GM19240 (cell line): Measurements from ENCODE around the gene MON2.
"Not testable (repeated sequence)": the region's sequence is repeated elsewhere in the genome, so short reads cannot be mapped to it uniquely, and the experiment has no call there.

ENCODE experiments used
- DNase-seq: peaks from one replicate; pipeline ENCODE4 v3.0.0; 2011; ENCODE audit warnings: low spot score; ENCODE audit not compliant: insufficient read length

Gene MON2

DNA sequence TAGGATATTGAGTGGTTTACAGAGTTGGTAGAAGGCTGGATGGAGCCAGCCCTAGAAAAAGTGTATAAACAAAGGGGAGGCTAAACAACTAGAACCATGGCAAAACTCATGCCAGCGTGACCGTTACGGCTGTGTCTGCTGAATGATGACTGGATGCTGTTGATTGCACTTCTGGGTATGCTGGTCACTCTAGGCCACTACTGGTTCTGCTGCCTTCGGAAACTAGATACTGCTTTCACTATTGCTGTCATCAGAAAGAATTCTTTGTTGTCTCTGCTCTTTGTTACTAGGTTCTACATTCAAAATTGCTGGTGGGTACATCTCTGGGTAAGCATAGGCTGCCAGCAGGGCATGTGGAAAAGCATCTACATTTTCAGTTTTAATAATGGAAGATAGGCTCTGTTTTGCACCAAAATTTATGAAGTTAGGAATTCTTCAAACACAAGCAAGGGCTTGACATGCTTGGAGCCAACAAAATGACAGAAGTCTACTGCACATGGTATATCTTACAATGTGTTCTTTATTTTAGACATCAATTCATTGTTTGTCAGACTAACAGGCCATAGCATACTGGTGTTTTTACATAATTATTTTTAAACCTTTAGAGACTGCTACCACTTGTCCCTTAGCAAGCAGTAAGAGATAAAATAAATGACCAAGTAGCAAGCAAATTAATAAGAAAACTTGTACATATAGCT is 15.4 kb downstream of the MON2 start:
- DNase-seq = no peak

DNA sequence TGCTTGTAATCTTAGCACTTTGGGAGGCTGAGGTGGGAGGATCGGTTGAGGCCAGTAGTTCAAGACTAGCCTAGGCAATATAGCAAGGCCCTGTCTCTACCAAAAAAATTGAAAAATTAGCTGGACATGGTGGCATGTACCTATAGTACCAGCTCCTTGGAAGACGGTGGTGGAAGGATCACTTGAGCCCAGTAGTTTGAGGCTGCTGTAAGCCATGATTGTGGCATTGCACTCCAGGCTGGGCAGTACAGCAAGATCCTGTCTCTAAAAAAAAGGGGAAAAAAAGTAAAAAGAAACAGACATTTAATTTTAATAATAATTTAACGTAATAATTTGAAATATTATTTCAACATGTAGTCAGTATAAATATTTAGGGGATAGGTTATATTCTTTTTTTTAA is 16.1 kb downstream of the MON2 start:
- DNase-seq = no peak

DNA sequence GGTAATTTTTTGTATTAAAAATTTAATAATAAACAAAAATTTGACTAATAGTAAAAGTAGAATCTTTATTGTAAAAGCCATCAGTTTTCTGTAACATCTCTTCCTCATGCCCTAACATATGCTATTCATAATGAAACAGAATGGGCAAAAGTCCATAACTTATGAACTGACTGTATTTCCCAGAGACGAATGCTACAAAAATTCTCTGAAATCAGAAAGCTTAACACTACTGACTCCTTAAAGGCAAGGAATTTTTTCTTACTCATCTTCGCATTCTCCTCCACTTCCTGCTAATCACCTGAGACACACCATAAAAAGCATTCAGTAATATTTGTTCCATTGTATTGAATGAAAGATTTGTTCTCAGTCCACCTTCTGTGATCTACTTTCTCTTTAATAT is 17.6 kb downstream of the MON2 start:
- no peak for DNase-seq

DNA sequence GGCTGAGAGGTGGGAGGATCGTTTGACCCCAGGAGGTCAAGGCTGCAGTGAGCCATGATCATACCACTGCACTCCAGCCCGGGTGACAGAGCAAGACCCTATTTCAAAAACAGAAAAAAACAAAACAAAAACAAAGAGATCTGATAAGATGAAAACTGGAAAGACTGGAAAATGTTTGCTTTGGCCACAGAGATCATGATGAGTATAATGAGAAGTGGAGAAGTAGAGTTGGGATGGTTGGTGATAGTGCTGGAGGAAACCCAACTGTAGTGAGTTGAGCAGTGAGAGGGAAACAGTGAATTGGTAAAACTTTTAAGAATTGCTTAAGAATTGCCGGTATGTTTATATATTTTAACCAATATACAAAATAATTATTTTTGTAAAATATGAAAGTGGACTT is 39.2 kb downstream of the MON2 start:
- no peak for DNase-seq

DNA sequence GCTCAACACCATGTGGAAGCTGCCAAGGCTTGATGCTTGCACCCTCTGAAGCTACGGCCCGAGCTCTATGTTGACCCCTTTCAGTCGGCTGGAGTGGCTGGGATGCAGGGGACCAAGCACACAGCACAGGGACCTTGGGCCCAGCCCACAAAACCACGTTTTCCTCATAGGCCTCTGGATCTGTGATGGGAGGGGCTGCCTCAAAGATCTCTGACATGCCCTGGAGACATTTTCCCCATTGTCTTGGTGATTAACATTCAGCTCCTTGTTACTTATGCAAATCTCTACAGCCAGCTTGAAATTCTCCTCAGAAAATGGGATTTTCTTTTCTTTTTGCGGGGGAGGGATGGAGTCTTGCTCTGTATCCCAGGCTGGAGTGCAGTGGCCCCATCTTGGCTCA is 46.3 kb downstream of the MON2 start:
- DNase-seq = no peak

DNA sequence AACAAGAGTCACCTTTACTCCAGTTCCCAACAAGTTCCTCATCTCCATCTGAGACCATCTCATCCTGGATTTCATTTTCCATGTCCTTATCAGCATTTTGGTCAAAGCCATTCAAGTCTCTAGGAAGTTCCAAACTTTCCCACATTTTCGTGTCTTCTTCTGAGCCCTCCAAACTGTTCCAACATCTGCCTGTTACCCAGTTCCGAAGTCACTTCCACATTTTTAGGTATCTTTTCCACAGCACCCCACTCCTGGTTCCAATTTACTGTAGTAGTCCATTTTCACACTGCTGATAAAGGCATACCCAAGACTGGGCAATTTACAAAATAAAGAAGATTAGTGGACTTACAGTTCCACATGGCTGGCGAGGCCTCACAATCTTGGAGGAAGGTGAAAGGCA is 47.5 kb downstream of the MON2 start:
- not testable (repeated sequence) for DNase-seq

DNA sequence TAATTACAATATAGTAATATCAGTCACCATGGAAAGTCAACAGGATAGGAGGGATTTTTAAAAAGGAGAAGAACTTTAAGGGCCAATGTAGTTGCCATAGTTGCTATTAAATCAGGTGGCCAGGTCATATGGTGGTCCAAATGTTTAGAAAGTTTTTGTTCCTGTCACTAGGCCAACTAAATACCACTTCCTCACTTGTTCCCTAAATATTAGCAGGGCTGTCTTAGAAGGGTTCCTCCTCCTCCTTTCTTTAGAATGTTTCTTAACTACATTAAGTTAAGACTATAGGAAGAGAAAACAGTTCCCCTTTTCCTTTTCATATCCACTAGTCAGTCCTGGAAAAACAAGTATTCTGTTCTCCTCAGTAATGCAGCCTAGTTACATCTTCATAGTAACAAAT is 50.3 kb downstream of the MON2 start:
- no peak for DNase-seq

DNA sequence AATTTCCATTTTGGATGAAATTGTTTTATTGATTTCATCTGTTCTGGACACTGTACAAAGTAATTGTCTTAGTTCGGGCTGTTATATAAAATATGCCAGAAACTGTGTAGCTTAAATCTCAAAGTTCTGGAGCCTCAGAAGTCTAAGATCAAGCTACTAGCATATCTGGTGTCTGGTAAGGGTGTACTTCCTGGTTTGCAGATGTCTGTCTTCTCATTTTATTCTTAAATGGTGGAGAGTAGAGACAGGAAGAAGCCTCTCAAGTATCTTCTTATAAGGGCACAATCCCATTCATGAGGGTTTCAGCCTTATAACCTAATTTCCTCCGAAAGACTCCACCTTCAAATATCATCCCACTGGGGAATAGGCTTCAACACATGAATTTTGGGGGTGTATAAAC is 51.3 kb downstream of the MON2 start:
- no peak for DNase-seq

DNA sequence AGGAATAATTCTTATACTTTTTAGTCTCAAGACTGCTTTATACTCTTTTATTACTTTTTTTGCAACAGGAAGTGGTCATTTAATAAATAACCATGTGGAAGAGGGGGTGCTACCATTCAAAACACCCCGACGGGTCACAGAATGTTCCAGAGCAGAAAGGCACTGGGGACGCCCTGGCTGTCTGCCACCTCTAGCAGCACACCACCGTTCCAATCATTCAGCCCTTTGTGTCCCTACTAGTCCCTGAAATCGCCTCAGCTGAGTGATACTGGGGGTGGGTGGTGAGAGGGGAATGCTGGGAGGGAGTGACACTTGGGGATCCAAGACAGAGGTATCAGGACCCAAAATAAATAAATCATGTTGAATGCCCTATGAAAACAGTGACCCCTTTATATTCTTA is 52.4 kb downstream of the MON2 start:
- no peak for DNase-seq

DNA sequence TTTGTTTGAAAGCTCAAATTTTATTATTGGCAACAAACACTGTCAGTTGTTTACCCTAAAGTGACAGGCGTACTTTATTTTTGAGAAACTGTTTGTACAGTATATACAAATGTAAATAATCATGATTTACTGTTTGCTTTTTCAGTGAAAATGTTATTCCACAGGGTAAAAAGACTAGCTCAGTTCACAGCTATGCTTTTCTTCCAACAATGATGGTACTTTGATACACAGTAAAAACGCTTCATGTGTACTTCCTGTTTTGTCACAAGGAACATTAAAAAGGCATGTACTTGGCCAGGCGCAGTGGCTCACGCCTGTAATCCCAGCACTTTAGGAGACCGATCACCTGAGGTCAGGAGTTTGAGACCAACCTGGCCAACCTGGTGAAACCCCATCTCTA is 53.7 kb downstream of the MON2 start:
- DNase-seq = no peak

DNA sequence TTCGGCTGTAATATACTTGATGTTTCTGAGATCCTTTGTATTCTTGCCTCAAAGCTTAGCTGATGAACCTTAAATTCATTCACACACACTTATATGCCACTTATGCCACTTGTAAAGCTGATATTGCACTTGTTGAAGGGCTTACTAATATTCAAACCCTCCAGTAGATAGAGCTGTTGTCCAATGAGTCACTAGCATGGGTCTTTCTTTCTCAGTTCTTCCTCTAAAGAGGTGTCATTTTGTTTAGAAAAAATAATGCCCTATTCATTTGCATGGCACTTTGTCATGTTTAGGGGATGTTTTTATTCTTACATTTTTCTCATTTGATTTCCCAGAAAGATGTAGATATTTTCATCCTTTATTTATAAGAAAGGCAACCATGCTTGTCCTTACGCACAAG is 56.4 kb downstream of the MON2 start:
- DNase-seq = no peak

DNA sequence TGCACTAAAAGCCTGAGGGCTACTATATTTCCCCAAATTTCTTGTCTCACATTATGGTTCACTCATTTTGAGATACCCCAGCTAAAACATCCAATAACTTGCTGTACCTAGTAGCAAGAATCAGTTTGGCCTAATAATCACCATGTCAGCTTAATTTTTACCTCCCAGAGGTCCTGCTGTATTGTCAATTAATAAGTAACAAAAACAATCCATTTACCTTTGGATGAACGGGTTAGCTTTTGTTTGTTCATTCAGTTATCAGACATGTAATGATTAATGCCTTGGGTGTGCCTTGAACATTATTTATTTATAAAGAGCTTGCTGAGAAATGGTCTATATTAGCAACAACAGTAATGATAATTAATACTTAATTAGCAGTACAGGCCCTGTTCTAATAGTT is 57.0 kb downstream of the MON2 start:
- no peak for DNase-seq

DNA sequence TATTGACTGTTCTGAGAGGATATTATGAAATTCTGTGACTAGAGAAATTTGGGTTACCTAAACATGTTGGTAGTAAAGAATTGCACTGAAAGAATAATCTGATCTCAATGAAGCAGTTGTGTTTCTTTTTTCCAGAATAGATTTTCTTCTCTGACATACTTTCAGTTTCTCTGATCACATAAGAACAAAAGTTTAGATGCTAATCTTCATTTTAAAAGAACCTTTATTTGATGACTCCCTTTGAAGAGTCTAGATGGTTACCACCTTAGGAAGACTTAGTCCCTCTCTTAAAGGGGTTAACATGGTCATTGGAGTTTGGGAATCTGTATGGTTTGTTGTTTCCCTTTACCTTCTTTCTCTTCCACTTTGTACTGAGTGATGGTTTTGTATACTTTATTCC is 58.6 kb downstream of the MON2 start:
- DNase-seq = no peak

DNA sequence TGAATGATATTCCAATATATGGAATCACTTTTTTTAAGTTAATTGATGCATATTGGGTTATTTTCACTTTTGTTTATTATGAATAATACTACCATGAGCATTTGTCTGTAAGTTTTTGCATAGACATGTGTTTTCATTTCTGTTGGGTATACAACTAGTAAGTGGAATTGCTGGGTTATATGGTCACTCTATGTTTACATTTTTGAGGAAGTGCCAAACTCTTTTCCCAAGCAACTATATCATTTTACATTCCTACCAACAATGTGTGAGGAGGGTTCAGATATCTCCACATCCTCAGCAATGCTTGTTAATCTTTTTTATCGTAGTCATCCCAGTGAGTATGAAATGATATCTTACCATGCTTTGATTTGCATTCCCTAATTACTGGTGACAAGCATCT is 64.0 kb downstream of the MON2 start:
- no peak for DNase-seq

DNA sequence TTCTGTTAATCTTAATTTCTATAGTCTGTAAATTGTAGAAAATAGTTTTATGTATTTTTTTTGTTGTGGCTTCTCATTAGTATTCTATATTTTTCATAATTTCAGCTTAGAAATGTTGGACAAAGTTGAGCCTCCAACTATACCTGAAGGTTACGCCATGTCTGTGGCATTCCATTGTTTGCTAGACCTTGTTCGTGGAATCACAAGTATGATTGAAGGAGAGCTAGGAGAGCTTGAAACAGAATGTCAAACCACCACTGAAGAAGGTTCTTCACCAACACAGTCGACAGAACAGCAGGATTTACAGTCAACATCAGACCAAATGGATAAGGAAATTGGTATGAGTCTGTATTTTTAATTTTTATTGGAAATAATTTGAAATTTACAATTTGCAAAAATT is 65.7 kb downstream of the MON2 start:
- DNase-seq = no peak

DNA sequence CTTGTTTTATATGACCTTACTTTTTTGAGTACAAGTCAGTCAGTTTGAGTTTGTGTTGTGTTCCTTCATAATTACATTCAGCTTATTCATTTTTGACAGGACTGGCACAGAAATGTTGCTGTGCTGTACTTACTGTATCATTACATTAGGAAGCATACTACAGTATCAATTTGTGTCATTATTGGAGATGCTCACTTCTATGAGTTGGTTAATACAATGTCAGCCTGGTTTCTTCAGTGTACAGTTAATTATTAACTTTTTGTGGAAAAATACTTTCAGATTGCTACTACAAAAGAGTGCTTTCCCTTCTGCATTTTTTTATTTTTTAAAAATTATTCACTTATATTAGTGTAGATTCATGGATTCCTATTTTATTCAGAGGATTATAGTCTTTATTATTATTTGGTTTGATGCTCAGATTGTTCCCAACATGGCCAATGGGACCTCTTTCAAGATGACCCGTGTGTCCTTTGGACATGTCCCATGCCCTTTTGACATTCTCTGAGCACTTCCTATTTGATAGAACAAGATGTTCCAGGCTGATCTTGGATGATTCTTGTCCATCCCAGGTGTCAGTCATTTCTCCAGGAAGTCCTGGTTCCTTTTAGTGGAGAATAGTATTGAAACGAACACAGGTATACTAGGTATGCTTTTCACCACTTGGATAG is 66.6 kb downstream of the MON2 start:
- DNase-seq = no peak

DNA sequence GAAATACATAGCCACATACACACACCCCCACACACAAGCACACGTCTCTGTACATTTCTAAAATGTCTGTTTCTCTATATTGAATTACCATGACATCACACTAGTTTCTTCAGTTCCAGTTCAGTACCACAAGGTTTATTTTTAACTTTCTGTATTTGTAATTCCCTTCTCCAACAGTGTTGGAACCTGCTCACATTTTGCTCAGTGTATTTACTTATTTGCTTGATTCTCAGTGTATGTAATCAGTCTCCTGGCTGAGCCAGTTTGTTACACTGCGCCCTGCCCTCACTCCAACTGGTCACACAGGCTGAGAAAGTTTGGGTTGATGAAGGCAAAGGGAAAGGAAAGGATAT is 67.1 kb downstream of the MON2 start:
- DNase-seq = no peak

DNA sequence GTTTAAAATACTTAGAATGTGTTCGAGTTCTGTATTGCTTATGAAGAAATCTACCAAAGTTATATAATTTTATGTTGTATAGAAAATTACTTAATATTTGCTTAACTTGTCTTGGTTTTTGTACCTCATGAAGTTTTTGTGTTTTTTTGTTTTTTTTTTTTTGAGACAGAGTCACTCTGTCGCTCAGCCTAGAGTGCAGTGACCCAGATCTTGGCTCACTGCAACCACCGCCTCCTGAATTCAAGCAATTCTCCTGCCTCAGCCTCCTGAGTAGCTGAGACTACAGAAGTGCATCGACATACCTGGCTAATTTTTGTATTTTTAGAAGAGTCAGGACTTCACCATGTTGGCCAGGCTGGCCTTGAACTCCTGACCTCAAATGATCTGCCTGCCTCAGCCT is 69.9 kb downstream of the MON2 start:
- DNase-seq = no peak

DNA sequence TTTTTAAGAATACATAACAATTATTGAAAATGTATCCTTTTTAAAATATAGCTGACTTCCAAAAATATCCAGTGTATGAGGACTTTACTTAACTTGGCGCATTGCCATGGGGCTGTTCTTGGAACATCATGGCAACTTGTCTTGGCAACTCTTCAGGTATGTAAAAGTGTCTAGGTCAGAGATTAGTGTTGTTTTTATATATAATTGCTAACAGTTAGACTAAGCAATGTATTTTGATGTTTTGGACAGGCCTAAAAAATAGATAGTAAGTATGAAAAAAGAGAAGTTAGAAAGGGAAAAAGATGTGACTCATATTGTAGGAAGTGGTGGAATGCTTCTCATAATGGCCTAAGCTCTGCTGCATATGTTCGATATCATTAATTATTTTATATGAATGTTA is 70.9 kb downstream of the MON2 start:
- DNase-seq = no peak

DNA sequence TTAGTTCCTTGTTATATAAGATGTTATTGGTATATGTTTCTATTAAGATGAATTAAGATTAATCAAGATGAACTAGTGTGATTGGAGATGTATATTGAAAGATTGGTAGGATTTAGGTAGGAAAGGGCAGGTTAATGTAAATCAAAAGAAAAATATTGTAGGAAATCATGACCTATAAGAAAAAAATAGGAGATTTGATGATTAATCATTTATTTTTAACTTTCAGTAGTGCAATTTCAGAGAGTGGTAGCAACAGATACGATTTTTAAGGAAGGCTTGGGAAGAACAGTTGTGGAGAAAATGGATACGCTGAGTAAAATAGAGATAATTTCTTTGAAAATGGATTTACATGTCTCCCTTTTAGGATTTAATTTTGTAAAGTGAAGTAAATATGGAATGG is 73.7 kb downstream of the MON2 start:
- DNase-seq = no peak

DNA sequence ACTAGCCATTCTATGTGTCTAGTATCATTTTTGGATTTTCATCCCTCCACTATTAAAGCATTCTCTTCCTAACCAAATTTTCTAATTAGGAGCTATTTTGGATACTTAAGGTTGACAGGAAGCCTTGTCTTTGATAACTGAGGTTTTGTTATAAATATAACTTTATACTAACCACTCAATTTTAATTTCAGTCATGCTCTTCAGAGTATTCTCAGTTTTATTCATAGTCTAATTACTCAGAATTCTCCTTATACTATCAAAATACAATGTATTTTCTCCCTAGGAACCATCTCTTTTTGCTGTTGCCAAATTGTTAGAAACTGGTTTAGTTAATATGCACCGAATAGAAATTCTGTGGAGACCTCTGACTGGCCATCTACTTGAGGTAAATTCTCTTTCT is 76.2 kb downstream of the MON2 start:
- DNase-seq = no peak

DNA sequence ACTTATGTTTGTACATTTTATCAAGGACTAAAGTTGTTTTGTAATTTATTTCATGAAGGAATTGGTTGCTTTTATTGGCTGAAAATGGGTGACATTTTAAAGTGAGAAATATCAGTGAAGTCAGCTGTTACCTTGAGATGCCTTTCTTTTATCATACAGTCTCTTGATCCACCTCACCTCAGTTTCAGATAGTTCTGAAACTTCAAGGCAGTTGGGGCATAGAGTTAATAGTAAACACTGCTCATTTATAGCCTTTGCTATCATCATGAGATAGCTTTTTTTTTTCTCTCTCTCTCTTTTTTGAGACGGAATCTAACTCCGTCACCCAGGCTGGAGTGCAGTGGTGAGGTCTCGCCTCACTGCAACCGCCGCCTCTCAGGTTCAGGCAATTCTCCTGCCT is 76.7 kb downstream of the MON2 start:
- no peak for DNase-seq

DNA sequence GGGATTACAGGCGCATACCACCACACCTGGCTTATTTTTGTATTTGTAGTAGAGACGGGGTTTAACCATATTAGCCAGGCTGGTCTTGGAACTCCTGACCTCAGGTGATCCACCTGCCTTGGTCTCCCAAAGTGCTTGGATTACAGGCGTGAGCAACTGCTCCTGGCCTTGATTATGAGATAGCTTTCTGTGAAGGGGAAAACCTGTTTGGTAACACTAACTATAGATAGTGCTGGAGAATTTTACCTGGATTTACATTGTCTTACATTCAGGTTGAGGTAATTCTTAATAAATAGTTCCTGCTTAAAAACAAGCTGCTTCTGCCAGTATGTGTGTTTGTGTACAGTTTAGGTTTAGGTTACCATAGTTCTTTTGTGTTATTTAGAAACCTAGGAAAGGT is 77.1 kb downstream of the MON2 start:
- DNase-seq = no peak
